Aorta (tissue), 5 donors: ENCODE data around the gene ARHGEF12. TPM values are rescaled to one million over a fixed set of nuclear protein-coding genes. Genes with fewer than 3 reads are reported as not detected.

Source experiments
- ATAC-seq: fragments of 200-7000 bp; cut with Tn5 transposase; one replicate; pipeline ENCODE4 v1.9.1; 2022; ENCODE audit warnings: moderate library complexity; ENCODE audit not compliant: low FRiP score
- DNase-seq, 2 donors: peaks; one replicate each; pipeline ENCODE4 v3.0.0-alpha.2; 2020
- H3K27ac ChIP-seq, 2 donors: one replicate each; pipeline ENCODE4 v1.5.1; 2013; ENCODE audit warnings: low read length in 2 of 2, mild to moderate bottlenecking in 2 of 2, moderate library complexity in 2 of 2, control low read depth in 1 of 2, inconsistent platforms in 1 of 2, low read depth in 1 of 2
- H3K27me3 ChIP-seq, 2 donors: one replicate each; pipeline ENCODE4 v1.6.1; 2013; ENCODE audit warnings: control low read depth in 1 of 2, low read length in 1 of 2, mild to moderate bottlenecking in 1 of 2, moderate library complexity in 1 of 2; ENCODE audit not compliant: insufficient read depth in 2 of 2, control insufficient read depth in 1 of 2
- H3K36me3 ChIP-seq, 2 donors: one replicate each; pipeline ENCODE4 v1.6.1; 2013; ENCODE audit warnings: control low read depth in 1 of 2, low read length in 1 of 2, mild to moderate bottlenecking in 1 of 2; ENCODE audit not compliant: insufficient read depth in 2 of 2, control insufficient read depth in 1 of 2
- H3K4me1 ChIP-seq, 2 donors: one replicate each; pipeline ENCODE4 v1.6.1; 2013; ENCODE audit warnings: low read length in 2 of 2, control low read depth in 1 of 2, mild to moderate bottlenecking in 1 of 2, moderate library complexity in 1 of 2; ENCODE audit not compliant: insufficient read depth in 2 of 2, control insufficient read depth in 1 of 2
- H3K4me3 ChIP-seq, 2 donors: one replicate each; pipeline ENCODE4 v1.5.1; 2013; ENCODE audit warnings: low read length in 2 of 2, control low read depth in 1 of 2, mild to moderate bottlenecking in 1 of 2
- H3K9me3 ChIP-seq: one replicate; pipeline ENCODE4 v1.6.1; 2013; ENCODE audit warnings: mild to moderate bottlenecking, low read length; ENCODE audit not compliant: control insufficient read depth
- WGBS, 2 donors: extraction: QIAGEN DNeasy Blood & Tissue Kit; methylation state at CpG; one replicate each; pipeline ENCODE4 v1.1.7; 2013; 5-methylcytosine and 5-hydroxymethylcytosine counted together
- intact Hi-C, 2 donors: fragments of 100-400 bp; cut with DNase I; formaldehyde crosslinking; loops; one replicate each; pipeline versions ENCODE4 v1.14.2 to v1.15.0; 2022
- polyA plus RNA-seq, 2 donors: library from polyadenylated mRNA; stranded (reverse); fragments of 200-250 nt; gene quantifications; one replicate each; pipeline ENCODE4 v1.2.3, GENCODE V29; 2013
- total RNA-seq, 2 donors: library from RNA; stranded (reverse); fragmentation: NEBNext Ultra II Directional; extraction: Animal tissue kit (Norgen Biotek cat#: 25700); gene quantifications; one replicate each; pipeline ENCODE4 v1.2.1, GENCODE V29; 2021
- donor health status: healthy with polysubstance abuse.
- donor health status: Bipolar disorder and iron deficiency.
- donor health status: DM: no; HTN: no; CAD: no.
- donor health status: DM: no; HTN: no; CAD: no.
- donor health status: DM: yes; HTN: yes; CAD: no.

The ARHGEF12 gene
- total and polyA plus RNA-seq, 4 donors, result 21.7 to 143 (median 75.8) TPM

GRCh38 chr11:120298461-120298860 is 37.8 kb upstream of the ARHGEF12 start:
- no peak for DNase-seq
- Histone ChIP-seq H3K4me1 (no peaks in the 10 kb centered on the region), H3K4me3 (no peak overlapping the region), H3K36me3 (no peaks in the 10 kb centered on the region), H3K27ac (no peak overlapping the region), H3K27me3 (no peaks in the 10 kb centered on the region), H3K9me3 (no peaks in the 10 kb centered on the region)
- intact Hi-C loops, result no loop called here
- ATAC-seq, result no peak
- WGBS, 2 donors, result 91% methylated on average over 5 of the region's 5 CpGs

DNA sequence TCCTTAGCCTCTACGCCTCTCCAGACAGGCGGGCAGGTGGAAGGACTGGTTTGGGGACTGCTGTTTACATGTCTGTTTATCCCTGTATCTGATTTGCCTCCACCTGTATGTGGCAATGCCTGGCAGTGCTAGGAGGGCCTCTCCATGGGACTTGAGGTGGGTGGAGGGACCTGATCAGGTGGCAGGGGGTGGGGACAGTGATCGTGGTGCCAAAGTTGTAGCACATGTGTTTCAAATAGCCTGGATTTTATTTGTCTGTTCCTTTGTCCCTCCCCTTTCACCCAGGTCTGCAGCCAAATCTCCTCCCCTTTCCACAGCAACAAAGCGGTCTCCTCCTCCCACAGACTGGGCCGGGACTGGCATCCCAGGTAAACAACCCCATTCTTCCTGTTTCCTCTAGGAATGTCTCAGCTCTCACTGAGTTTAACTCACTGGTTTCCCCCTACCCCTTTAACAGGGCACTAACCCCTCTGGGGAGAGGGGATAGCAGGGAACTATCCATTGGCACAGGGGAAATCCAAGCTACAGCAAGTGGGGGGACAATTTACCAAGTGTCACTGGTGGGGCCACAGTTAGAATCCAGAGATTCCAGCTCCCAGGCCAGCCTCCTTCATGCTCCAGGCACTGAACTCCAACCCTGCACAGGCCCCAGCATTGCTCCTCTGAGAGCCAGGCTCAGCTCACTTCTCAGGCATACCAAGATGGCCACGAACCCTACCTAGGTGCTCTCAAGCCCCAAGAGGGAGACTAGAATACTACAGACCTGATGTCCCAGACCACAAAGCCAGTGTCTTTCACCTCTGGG is 34.0 kb upstream of the ARHGEF12 start:
- 66 to 67% methylated on average over 6 of the region's 6 CpGs for WGBS, 2 donors
- Histone ChIP-seq H3K9me3 (no peaks in the 10 kb centered on the region), H3K4me3 (no peak overlapping the region), H3K27ac (no peak overlapping the region), H3K27me3 (no peaks in the 10 kb centered on the region), H3K4me1 (no peaks in the 10 kb centered on the region), H3K36me3 (no peaks in the 10 kb centered on the region)
- intact Hi-C loops, result loop anchor here in 1 of 2 donors (5.0 kb wide), 1 partner anchor 130 kb away; no protein-coding TSS in a partner anchor
- DNase-seq, result no peak
- no peak for ATAC-seq

DNA sequence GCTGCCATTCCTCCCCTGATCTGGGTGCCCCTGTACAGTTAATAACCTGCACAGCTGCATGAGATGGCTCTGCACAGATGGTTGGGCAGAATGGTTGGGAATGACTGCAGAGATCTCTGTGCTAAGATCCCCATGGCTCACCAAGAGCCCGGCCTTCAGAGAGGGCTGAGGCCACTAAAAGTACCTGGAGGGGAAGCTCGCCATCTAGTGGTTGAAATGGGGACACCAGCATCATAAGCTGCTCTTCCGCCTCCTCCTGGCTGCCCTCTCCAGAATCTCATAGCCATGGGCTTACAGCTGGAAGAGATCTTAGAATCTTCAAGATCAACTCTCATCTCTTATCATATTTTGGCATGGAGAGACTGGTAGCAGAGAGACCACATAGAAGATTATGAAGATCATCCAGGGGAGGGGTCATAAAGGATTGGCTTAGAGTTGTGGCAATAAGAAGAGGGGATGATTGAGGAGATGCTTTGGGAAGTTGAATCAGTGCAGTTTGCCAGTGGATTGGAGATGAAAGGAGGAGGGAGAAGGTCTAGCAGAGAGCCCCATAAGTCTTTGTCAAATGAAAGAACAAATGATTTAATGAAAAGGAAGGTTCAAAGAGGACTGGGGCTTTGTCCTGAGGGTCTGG is 33.1 kb upstream of the ARHGEF12 start:
- no peaks in the 10 kb centered on the region for H3K36me3 ChIP-seq
- intact Hi-C loops, result loop anchor here in 1 of 2 donors (5.0 kb wide), 1 partner anchor 131 kb away; no protein-coding TSS in a partner anchor
- 36 to 41% methylated on average over 3 of the region's 3 CpGs for WGBS, 2 donors
- no peak overlapping the region for H3K27ac ChIP-seq
- ATAC-seq (peak; percentile 63), DNase-seq (peak in 1 of 2 donors; percentile 58)
- no peak overlapping the region for H3K4me3 ChIP-seq
- no peaks in the 10 kb centered on the region for H3K9me3 ChIP-seq
- no peaks in the 10 kb centered on the region for H3K27me3 ChIP-seq
- no peaks in the 10 kb centered on the region for H3K4me1 ChIP-seq

DNA sequence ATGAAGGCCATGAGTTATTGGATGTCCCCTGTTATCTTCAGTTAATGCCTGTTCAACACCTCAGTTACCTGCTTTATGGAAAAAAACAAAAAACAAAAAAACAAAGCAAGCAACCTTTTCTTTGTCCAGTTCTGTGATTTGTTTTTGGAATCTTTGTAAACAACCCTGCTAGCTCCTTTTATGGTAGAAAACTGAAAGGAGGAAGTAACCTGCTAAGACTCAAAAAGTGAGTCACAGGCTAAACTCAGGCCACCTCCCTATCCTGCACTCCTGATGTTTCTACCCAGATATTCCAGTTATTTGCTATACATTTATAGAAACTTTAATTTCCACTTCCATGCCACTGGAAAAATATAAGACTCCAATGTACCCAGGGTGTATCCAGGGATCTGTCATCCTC is 31.7 kb upstream of the ARHGEF12 start:
- no peak for DNase-seq
- H3K36me3 ChIP-seq, result no peaks in the 10 kb centered on the region
- H3K4me3 ChIP-seq, result no peak overlapping the region
- H3K9me3 ChIP-seq, result no peaks in the 10 kb centered on the region
- intact Hi-C loops, result loop anchor here in 1 of 2 donors (5.0 kb wide), 1 partner anchor 132 kb away; no protein-coding TSS in a partner anchor
- H3K4me1 ChIP-seq, result no peaks in the 10 kb centered on the region
- ATAC-seq, result no peak
- H3K27me3 ChIP-seq, result no peaks in the 10 kb centered on the region
- H3K27ac ChIP-seq, result no peak overlapping the region

DNA sequence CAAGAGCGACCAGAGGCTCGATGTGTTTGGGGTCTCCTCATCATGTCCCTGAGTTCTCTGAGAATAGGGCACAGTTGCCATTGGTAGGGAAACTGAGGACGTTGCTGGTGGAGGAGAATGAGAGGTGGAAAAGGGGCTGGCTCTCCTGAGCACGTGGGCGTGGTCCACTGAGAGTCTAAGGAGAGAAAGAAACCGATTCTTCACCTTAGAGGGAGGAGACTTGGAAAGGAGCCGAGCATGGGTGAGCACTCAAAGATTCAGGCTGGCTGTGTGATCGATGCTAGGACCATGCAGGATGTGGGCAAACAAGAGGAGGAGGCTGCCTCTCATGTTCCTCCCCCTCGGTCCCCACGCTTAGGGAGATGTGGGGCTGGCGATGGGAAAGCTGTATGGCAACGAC is 30.9 kb upstream of the ARHGEF12 start:
- no peaks in the 10 kb centered on the region for H3K27me3 ChIP-seq
- ATAC-seq (no peak), DNase-seq (no peak)
- 92 to 95% methylated on average over 12 of the region's 12 CpGs for WGBS, 2 donors
- no peaks in the 10 kb centered on the region for H3K36me3 ChIP-seq
- H3K9me3 ChIP-seq, result no peaks in the 10 kb centered on the region
- no peak overlapping the region for H3K4me3 ChIP-seq
- no peaks in the 10 kb centered on the region for H3K4me1 ChIP-seq
- intact Hi-C loops, result no loop called here
- no peak overlapping the region for H3K27ac ChIP-seq

DNA sequence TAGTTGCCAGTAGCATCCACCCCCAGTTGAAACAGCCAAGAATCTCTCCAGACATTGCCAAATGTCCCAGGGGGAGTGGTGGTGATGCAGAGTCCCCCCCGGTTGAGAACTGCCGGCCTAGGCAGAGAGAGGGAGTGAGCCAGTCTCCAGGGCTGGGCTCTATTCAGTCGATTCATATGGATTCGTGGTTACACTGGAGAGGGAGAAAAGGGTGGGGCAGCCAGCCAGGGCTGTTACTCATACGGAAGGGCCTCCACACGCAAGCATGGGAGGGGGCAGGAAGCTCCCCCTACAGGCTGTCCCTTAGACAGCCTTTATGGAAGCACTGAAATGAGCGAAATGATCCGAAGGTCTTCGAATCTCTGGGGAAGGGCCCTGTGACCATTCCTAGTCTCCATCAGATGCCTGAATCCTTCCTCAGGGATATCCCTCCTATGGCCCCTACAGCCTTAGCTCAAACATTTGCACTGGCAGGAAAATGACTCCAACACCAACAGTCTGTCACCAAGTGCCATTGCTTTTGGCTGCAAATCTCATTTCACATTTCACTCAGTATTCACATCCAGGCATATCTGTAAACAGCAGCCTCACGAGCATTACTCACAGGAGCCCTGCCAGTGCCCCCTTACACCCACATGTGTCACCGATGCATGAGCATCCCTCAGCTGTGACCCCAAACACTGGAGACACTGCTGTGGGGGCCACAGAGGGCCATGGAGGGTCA is 29.5 kb upstream of the ARHGEF12 start:
- DNase-seq (peak; percentile 72 to 90), ATAC-seq (peak; percentile 48)
- H3K4me3 ChIP-seq, result no peak overlapping the region
- no peaks in the 10 kb centered on the region for H3K9me3 ChIP-seq
- intact Hi-C loops, result no loop called here
- no peaks in the 10 kb centered on the region for H3K36me3 ChIP-seq
- WGBS, 2 donors, result 17 to 27% methylated on average over 11 of the region's 11 CpGs
- no peak overlapping the region for H3K27ac ChIP-seq
- no peaks in the 10 kb centered on the region for H3K27me3 ChIP-seq
- no peaks in the 10 kb centered on the region for H3K4me1 ChIP-seq

- 95% methylated on average over 11 of the region's 11 CpGs for WGBS, 2 donors
- Histone ChIP-seq H3K36me3 (no peaks in the 10 kb centered on the region), H3K9me3 (no peaks in the 10 kb centered on the region), H3K27ac (no peak overlapping the region), H3K4me3 (no peak overlapping the region), H3K4me1 (no peaks in the 10 kb centered on the region), H3K27me3 (no peaks in the 10 kb centered on the region)
- no peak for DNase-seq
- intact Hi-C loops, result no loop called here
- no peak for ATAC-seq
These were observed 28.7 kb upstream of the ARHGEF12 start for GRCh38 chr11:120307476-120307875.

- 90 to 98% methylated on average over 7 of the region's 7 CpGs for WGBS, 2 donors
- intact Hi-C loops, result no loop called here
- H3K27me3 ChIP-seq, result no peaks in the 10 kb centered on the region
- H3K27ac ChIP-seq, result no peak overlapping the region
- H3K4me1 ChIP-seq, result no peaks in the 10 kb centered on the region
- no peak overlapping the region for H3K4me3 ChIP-seq
- DNase-seq, result no peak
- no peak for ATAC-seq
- no peaks in the 10 kb centered on the region for H3K9me3 ChIP-seq
- H3K36me3 ChIP-seq, result no peaks in the 10 kb centered on the region
These were observed 28.1 kb upstream of the ARHGEF12 start for GRCh38 chr11:120308081-120308480.
